GM21786 (cell line): ENCODE measurements around the gene MICU2.

ENCODE experiments used
- ATAC-seq: cut with Tn5 transposase; IDR thresholded peaks from one replicate; pipeline ENCODE4 v1.9.1; 2021; ENCODE audit not compliant: unreplicated experiment

MICU2 gene

DNA sequence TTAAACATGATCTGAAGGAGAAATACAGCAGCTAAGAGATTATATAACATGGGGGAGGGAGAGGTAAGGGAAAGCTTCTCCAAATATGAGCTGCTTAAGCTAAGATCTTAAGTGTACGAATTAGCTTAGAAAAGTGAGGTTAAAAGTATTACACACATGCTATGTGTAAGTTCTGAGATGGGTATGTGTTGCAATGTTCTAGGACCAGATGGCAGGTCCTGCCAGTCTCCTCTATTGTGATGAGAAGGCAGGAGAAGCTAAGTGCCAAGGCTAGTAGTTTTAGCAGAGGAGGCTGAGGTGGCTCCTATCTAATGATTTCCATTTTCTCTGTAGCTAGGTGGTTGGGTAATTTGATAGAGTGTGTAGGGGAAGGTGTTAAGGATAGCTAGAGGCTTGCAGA, 57.6 kb downstream of the MICU2 start:
- ATAC-seq = no peak

DNA sequence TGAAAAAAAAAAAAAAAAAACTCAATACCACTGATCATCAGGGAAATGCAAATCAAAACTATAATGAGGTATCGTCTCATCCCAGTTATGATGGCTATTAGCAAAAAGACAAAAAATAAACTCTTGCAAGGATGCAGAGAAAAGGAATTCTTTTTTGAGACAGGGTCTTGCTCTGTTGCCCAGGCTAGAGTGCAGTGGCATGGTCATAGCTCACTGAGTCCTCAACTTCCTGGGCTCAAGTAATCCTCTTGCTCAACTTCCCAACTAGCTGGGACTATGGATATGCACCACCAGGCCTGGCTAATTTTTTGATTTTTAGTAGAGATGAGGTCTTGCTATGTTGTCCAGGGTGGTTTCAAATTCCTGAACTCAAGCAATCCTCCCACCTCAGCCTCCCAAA, 59.5 kb downstream of the MICU2 start:
- ATAC-seq = no peak

DNA sequence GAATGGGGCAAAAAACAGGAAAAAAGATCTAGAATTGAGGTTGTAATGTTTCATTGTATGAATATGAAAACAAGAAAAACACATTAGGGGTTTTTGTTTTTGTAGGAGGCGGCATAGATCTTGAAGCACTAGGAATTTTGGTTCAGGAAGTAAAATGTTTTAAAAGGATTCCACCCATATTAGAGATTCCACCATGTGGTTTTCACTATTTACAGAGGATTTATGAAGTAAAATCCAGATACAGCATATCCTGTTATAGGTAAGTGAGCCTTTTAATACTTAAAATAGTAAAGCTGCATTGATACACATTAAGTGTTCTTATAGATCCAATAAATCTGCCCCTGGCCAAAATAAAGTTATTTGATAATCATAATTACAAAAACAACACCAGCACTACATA, 61.4 kb downstream of the MICU2 start:
- ATAC-seq = no peak

DNA sequence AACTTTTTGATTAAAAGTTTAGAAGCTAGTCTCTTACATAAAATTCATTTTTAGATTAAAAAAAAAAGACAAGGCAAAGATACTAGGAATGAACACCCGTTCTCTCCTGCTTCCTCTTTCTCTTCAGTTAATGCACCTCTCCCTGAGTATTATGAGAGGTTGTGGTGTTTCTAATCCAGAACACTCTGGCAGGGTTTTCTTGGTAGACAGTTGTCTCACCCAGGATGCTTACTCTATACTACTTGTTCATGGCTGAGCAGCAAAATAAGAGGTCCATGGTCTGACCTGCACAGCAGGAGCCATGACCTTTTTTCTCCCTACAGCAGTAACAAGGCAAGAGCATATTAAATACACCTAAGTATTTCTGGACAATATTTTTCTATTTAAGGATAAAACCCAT, 62.0 kb downstream of the MICU2 start:
- no peak for ATAC-seq

DNA sequence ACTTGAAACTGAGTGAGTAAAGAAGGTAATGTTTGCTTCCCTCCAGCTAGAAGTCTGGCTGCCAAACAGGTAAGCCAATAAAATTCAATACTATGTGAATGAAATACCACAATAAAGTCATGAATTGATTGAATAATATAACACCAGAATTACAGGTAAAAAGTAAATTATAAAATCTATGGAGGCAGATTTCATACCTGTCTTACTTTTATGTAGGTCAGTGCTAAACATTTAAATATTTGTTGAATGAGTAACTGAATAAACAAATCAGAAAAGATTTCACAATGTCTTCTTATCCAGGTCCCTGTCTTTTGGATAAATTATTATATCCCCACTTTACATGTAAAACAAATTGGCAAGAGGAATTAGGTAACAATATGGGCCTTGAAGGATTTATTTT, 62.7 kb downstream of the MICU2 start:
- ATAC-seq = no peak

DNA sequence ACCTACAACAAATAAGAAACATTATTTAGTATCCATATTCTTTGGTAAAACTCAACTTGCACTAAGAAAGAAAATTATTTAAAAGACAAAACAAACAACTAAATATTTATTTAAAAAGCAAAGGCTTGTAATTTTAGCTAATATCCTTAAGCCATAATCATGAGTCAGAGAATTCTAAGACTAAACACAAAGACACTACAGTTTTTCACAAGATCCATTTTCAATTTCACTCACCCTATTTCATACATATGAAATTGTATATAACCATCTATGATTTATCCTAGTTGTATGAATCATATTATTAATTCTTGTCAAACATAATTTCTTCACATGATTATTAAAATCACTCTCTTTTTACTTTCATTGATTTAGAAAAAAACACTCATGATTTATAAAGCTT, 64.3 kb downstream of the MICU2 start:
- ATAC-seq = no peak

DNA sequence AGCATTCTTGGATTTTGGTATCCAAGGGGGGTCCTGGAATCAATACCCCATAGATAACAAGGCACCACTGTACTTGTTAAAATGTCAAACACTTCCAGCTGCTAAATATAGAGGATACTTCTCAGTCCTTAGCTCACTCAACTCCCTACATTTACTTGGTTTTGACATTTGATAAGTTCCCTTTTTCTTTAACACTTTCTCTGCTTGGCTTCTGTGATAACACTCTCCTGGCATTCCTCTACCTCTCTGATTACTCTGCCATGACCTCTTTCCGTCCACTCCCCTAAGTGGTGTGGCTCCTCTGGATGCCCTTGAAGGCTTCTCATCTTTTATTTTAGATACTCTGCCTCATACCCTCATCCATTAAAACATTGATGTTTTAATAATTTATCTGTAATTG, 65.2 kb downstream of the MICU2 start:
- ATAC-seq = no peak

DNA sequence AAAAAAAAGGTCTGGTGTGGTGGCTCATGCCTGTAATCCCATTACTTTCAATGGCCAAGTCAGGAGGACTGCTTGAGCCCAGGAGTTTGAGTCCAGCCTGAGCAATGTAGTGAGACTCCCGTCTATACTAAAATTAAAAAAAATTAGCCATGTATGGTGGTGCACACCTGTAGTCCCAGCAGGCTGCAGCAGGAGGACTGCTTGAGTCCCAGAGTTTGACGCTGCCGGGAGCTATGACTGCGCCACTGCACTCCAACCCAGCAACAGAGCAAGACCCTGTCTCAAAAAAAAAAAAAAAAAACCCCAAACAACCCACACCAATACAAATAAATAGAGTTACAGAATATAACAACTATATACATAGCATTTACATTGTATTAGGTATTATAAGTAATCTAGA, 65.7 kb downstream of the MICU2 start:
- ATAC-seq = no peak

DNA sequence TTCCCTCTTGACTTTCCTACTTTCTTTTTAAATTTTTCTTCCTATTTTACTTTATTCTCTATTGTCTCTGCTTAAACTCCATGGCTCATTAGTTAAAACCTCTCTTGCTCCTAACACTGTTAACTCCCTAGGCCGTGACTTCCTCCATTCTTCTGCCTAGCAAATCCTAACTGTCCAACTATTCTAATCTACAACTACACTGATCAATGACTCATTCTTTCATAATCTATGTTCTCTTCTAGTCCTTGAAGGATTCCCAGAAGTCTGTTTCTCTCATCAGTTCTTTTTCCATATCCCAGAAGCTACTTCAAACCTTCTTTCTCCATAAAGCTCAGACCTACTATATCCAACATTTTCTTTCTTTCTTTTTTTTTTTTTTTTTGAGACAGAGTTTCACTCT, 66.9 kb downstream of the MICU2 start:
- ATAC-seq = no peak

DNA sequence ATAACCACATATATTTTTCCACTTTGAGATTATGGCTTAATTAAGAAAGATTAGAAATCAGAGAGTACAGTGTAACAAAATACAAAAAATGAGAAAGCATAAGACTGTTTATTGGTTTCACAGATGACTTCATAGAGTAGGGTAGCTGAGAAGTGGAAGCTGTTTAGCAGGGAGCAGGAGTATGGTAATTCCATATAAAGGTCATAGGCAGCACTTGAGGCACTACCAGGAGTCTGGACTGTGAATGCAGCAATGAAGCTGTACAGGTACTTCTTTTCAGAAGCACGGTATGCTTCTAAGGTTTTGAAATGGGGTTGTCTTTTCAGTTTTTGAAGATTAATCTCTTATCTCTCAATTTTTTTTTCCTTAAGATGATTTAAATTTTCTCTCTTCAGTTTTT, 69.2 kb downstream of the MICU2 start:
- ATAC-seq = no peak

DNA sequence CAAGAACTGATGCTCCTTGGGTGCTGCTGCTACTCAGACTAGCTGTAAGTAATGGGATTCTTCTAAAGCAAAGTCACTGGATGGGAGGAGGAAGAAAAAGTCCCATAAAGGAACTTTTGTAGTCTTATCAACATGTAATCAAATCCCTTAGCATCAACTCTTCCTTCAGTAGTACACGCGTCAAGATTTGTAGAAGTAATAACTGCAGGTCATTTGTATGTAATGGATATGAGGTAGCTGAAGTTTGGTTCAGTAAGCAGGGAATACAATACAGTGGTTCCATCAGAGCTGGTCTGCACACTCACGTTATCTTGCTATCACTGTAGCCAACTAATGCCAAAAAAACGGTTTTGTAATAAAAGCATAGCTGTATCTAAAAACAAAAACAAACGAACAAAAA, 72.5 kb downstream of the MICU2 start:
- ATAC-seq = no peak

DNA sequence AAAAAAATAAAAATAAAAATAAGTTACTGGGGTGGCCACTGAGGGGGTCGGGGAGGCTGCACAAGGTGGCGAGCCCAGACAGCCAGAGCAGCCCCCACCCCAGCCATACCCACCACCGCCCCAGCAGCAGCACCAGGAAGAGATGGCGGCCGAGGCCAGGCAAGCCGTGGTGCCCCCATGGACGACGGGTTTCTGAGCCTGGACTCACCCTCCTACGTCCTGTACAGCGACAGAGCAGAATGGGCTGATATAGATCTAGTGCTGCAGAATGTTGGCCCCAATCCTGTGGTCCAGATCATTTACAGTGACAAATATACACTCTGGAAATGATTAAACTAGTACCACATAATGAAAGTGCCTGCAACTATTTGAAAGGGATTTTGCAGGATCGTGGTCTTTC, 73.3 kb downstream of the MICU2 start:
- ATAC-seq = no peak

DNA sequence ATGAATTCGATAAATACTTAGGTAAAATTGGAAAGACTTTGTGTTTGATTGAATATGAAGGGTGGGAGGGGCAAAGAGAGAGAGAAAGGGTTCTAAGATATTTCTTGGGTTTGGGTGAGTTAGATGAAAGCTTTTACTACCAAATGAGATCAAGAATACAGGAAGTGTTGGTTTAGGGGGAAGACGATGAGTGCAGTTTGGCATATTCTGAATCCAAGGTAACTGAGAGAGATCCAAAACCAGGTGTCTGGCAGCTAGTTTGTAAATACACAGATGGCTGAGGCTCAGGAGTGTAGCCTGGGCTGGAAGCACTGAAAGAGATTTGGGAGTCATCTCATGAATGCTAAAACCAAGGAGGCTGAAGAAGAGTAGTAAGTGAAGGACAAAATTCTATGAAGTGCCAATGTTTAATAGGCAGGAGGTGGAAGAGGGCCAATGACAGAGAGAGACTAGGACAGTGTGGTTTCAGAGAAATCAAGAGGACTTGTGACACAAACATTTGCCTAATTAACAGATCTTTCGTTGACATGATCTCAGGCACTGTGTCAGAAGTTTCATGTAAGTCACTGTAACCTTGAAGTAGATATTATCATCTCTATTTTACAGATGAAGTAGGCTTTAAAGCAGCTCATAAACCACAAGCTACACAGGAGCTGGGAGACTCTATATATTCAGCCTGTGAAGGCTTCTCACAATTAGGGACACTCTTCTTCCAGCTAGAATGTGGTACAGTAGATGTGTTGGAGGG, 74.7 kb downstream of the MICU2 start:
- no peak for ATAC-seq

DNA sequence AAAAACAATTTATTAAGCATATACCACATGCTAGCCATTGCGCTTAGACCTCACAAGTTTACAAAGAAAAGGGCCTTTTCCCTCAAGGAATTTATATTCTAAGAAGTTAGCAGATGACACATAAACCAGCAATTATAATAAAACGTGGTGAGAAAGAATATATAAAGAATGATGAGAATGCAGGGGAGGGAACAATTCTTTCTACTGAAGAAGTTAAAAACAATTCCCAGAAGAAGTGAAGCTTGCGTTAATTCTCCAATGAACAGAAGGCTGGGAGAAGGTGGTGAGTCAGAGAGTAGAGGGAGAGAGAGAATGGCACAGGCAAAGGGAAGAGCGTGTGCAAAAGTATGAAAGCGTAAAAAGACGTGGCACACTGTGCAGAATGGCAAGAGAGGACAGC, 75.4 kb downstream of the MICU2 start:
- ATAC-seq = no peak

DNA sequence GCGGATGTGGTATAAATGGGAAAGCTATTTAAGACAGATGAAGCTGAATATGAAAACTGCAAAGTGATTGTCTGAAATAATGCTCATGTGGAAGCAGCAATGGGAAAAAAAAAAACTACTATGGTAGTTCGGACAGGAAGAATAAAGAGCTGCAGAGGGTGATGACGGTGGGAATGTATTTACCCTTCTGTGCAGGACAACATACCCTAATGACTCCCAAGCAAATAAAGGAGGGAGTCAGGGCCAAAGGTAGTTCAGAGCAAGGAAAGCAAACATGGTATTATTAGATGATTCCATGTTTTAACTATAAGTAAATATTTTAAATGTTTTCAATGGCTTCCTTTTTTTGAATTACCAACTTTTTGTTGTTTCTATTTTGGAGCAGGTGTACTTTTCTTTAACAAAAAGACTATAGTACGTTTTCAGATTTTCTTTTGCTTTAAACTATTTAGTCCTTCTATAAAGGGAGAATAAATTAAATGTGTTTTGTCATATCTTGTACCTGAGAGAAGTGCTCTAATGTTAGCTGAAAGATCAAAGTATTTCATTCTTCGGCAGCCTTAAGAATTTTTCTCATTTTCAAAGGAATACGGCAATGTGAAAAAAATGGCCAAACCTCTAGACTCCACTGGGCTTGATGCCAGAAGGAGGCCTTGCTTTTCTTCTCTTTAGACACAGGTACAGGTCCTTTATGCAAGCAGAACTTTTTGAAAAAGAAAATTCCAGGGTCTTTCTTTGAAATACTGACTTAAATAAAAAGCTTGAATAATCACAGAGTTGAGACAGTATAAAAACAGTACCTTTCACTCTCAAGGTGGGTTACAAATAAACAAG, 77.0 kb downstream of the MICU2 start:
- ATAC-seq = no peak

DNA sequence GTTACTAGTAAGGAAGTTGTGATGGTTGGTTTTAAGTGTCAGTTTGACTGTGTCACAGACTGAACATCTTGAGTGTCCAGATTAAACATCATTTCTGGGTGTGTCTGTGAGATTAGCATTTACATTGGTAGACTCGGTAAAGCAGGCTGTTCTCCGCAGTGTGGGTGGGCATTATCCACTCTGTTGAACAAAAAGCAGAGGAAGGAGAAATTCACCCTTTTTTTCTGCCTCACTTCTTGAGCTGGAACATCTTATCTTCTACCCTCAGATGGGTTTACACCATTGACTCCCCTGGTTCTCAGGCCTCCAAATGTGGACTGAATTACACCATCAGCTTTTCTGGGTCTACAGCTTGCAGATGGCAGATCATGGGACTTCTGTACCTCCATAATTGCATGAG, 81.1 kb downstream of the MICU2 start:
- ATAC-seq = no peak

DNA sequence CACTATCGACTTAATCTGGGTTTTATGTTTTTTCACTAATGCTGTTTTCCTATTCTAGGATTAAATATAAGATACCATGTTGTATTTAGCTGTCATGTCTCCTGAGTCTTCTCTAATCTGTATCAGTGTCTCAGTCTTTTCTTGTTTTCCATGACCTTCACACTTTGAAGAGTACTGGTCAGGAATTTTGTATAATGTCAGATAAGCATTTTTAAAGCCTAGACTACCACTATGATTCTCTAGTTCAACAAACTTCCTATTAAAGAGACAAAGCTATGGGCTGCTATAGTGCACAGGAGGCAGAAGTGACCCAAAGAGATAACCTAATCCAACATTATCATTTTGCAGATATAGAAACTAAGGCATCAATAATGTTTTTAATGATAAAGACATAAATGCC, 81.8 kb downstream of the MICU2 start:
- ATAC-seq = no peak

DNA sequence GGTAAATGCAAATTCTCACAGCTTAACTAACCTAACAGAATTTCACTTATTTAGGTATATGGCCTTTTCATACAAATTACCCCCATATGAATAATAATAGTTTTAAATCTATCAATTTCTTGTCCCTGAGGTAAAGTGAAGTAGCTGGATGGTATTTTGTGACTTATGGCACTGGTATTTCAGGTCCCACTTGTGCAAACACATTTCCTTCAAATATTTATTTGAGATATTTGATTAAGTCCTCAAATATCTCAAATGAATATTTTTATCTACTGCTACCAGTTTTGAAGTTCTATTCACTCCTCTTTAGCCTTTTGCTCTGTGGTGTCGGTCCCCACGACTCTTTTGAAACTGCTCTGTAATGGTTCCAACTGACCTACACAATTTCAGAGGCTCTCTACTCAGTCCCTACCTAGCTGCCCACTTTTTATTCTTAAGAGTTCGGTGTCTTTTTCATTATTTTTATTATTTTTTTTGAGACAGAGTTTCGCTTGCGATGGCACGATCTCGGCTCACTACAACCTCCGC, 85.3 kb downstream of the MICU2 start:
- ATAC-seq = no peak

DNA sequence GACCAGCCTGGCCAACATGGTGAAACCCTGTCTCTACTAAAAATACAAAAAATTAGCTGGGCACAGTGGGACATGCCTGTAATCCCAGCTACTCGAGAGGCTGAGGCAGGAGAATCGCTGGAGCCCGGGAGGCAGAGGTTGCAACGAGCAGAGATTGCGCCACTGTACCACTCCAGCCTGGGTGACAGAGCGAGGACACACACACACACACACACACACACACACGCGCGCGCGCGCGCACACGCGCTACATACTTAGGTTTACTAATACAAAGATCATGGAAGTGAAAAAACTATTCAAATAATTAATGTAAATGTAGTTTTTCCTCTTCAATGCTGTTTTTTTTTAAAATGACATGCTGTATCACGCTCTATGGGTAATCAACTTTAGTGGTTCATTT, 86.4 kb downstream of the MICU2 start:
- ATAC-seq = no peak

DNA sequence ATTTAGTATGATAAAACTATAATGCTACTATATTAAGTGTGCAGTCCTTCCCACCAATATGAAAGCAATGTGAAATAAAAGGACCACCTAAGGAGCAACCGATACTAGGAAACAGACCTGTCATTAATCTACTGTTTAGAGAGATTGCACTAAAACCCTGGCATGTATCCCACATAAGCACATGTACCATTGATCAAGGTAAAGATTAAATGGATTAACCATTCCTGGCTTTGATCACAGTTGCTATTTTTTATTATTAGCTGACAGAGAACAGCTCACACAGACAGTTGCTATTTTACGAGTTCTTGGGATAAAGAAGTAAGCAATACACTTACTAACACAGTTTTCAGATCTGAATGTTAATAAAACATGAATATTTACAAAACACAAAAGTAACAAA, 87.2 kb downstream of the MICU2 start:
- no peak for ATAC-seq

DNA sequence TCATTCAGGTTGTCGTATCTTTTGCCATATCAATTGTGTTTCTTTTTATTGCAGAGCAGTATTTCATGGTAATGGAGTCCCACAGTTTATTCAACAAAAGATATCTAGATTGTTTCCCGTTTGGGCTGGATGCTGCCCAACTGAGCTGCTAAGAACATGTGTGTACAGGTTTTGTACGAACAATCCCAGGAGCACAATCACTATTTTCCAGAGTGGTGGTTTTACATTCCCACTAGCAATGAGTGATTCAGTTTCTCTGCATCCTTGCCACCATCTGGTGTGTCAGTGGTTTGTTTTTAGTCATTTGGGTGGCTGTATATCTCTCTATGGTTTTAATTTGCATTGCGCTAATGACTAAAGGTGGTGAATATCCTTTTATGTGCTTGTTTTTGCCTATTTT, 92.1 kb downstream of the MICU2 start:
- ATAC-seq = no peak

DNA sequence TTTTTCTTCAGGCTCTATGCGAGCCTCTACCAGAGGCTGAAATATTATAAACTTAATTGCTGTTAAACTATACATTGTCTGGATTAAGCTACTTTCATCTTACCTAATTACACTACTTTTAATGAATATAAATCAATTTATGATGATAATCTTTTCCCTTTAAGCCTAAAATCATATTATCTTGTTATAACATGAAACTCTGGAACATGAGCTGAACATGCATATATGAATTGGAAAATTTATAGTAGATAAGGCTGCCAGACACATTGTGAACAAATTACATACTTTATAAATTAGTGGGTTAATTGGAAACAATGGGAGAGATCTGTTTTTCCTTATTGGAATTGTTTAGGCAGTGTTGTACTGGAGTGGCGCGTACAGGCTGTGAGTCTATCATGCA, 99.6 kb downstream of the MICU2 start:
- ATAC-seq = no peak
